RWPE2 (cell line): Measurements from ENCODE around the gene CYFIP2.
A peak's percentile ranks its signal among the peaks of the same experiment; 100 is the strongest.

Source experiments
- ATAC-seq: fragments of 200-7000 bp; cut with Tn5 transposase; 3 replicates; pipeline ENCODE4 v1.9.1; 2021; ENCODE audit warnings: low read depth
- DNase-seq: peaks from one replicate; pipeline ENCODE4 v3.0.0-alpha.2; 2020; ENCODE audit warnings: low spot score
- H3K27ac ChIP-seq: fragments of 450-650 bp; 2 replicates; pipeline ENCODE4 v1.5.1; 2017; ENCODE audit warnings: mild to moderate bottlenecking; ENCODE audit not compliant: poor library complexity, severe bottlenecking
- H3K27me3 ChIP-seq: fragments of 250-450 bp; sonication (Bioruptor Pico); 2 replicates; pipeline ENCODE4 v1.5.1; 2021; ENCODE audit warnings: mild to moderate bottlenecking, moderate library complexity; ENCODE audit not compliant: insufficient read depth, poor library complexity, severe bottlenecking
- H3K36me3 ChIP-seq: fragments of 250-450 bp; sonication (Bioruptor Pico); 2 replicates; pipeline ENCODE4 v1.5.1; 2020; ENCODE audit warnings: low read depth, mild to moderate bottlenecking, moderate library complexity
- H3K4me1 ChIP-seq: fragments of 250-450 bp; sonication (Bioruptor Pico); 2 replicates; pipeline ENCODE4 v1.5.1; 2021; ENCODE audit warnings: mild to moderate bottlenecking, moderate library complexity; ENCODE audit not compliant: insufficient read depth, poor library complexity, severe bottlenecking
- H3K4me3 ChIP-seq: fragments of 250-450 bp; sonication (Bioruptor Pico); 2 replicates; pipeline ENCODE4 v1.5.1; 2021; ENCODE audit warnings: mild to moderate bottlenecking, moderate library complexity; ENCODE audit not compliant: severe bottlenecking
- H3K9me3 ChIP-seq: fragments of 250-450 bp; sonication (Bioruptor Pico); 2 replicates; pipeline ENCODE4 v1.5.1; 2021; ENCODE audit warnings: mild to moderate bottlenecking, moderate library complexity; ENCODE audit not compliant: severe bottlenecking
- TF ChIP-seq, protein P1 (sequence below): fragments of 450-650 bp; IDR thresholded peaks from one replicate; pipeline ENCODE4 v1.5.1; 2017; ENCODE audit warnings: mild to moderate bottlenecking, moderate library complexity; ENCODE audit not compliant: poor library complexity, severe bottlenecking

The CYFIP2 gene

GRCh38 chr5:157278319-157279037 is 12.6 kb downstream of the CYFIP2 start:
- TF ChIP-seq, protein P1, sequence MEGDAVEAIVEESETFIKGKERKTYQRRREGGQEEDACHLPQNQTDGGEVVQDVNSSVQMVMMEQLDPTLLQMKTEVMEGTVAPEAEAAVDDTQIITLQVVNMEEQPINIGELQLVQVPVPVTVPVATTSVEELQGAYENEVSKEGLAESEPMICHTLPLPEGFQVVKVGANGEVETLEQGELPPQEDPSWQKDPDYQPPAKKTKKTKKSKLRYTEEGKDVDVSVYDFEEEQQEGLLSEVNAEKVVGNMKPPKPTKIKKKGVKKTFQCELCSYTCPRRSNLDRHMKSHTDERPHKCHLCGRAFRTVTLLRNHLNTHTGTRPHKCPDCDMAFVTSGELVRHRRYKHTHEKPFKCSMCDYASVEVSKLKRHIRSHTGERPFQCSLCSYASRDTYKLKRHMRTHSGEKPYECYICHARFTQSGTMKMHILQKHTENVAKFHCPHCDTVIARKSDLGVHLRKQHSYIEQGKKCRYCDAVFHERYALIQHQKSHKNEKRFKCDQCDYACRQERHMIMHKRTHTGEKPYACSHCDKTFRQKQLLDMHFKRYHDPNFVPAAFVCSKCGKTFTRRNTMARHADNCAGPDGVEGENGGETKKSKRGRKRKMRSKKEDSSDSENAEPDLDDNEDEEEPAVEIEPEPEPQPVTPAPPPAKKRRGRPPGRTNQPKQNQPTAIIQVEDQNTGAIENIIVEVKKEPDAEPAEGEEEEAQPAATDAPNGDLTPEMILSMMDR = no peak
- DNase-seq (no peak), ATAC-seq (no peak)
- H3K27me3 ChIP-seq = no peaks in the 10 kb centered on the region
- no peak overlapping the region for H3K4me3 ChIP-seq
- no peaks in the 10 kb centered on the region for H3K36me3 ChIP-seq
- H3K27ac ChIP-seq = no peak overlapping the region
- no peaks in the 10 kb centered on the region for H3K4me1 ChIP-seq
- no peaks in the 10 kb centered on the region for H3K9me3 ChIP-seq

DNA sequence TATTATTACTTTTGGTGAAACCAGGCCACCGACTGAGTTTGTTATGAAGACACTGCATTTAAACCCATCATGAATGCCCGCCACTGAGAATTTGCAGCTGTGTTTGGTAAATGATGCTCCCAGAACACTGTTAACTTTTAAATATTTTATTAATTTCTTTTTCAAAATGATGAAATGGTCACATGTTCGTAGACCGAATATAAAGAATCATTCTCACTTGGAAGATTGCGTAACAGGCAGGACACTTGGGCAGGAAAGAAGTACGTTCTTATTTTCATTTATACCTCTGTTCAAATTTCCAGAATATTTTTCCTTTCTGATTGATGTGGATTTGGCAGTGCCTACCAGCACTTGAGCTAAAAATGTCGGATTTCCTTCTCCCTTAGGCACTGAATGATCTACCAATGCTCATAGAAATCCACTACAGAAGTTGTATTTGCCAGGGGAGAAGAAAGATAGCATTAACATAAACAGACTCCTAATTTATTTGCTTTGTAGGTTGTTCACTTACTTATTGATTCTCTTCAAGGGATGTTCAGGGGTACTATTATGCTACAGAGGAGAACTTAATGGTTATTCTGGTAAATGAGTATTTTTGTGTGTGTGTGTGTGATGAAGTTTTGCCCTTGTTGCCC is 13.8 kb downstream of the CYFIP2 start:
- Histone ChIP-seq H3K9me3 (no peaks in the 10 kb centered on the region), H3K4me3 (no peak overlapping the region), H3K27ac (no peak overlapping the region), H3K36me3 (no peaks in the 10 kb centered on the region), H3K27me3 (no peaks in the 10 kb centered on the region), H3K4me1 (no peaks in the 10 kb centered on the region)
- TF ChIP-seq, protein P1 = no peak
- no peak for DNase-seq
- ATAC-seq = no peak

DNA sequence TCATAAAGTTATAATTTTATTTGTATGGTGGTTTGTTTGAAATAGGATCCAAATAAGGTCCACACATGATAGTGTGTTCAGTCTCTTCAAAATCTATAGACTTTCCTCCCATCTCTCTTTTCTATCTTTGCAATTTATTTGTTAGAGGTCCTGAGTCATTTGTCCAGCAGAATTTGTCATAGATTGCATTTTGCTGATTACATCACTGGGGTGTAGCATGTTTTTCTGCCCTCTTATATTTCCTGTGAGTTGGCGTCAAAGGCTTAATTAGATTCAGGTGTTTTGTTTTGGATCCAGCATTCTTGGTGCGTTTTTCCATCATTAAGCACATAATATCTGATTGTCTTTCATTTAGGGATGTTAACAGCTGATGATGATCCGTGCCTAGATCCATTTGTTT is 15.0 kb downstream of the CYFIP2 start:
- Histone ChIP-seq H3K9me3 (no peaks in the 10 kb centered on the region), H3K4me1 (no peaks in the 10 kb centered on the region), H3K27me3 (no peaks in the 10 kb centered on the region), H3K36me3 (no peaks in the 10 kb centered on the region), H3K4me3 (no peak overlapping the region), H3K27ac (no peak overlapping the region)
- ATAC-seq = peak; percentile 49; the same call in 1 of the 3 replicates
- TF ChIP-seq, protein P1 = no peak
- DNase-seq = no peak

DNA sequence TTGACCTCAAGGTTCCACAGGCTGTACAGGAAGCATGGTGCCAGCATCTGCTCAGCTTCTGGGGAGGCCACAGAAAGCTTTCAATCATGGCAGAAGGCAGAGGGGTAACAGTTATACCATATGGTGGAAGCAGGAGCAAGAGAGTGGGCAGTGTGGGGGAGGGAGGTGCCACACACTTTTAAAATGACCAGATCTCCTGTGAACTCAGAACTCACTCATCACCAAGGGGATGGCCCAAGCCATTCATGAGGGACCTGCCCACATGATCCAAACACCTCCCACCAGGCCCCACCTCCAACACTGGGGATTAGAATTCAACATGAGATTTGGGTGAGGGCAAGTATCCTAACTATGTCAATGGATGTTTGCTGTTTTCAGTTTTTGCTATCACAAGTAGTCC is 16.2 kb downstream of the CYFIP2 start:
- TF ChIP-seq, protein P1 = no peak
- ATAC-seq (no peak), DNase-seq (no peak)
- H3K27me3 ChIP-seq = no peaks in the 10 kb centered on the region
- no peak overlapping the region for H3K27ac ChIP-seq
- no peaks in the 10 kb centered on the region for H3K4me1 ChIP-seq
- H3K9me3 ChIP-seq = no peaks in the 10 kb centered on the region
- no peak overlapping the region for H3K4me3 ChIP-seq
- H3K36me3 ChIP-seq = no peaks in the 10 kb centered on the region

DNA sequence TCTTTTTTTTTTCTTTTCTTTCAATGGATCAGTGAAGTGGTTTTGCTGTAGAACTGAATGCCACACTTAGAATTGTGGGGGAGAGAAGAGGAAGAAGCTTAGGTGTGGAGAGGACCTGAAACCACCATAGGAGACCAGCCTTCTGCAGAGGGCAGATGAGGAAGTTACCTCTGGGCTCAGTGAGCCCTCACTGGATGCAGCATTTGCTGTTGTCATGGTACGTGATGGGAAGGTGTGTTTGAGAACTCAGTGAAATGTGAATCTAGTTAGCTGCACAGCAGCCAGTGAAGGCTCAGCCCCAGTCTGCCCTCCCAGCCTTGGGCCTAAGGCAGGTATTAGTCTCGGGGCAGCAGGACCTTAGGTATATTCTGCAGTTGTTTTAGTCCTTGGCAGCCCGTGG is 17.5 kb downstream of the CYFIP2 start:
- Histone ChIP-seq H3K4me1 (no peaks in the 10 kb centered on the region), H3K4me3 (no peak overlapping the region), H3K9me3 (no peaks in the 10 kb centered on the region), H3K27ac (no peak overlapping the region), H3K36me3 (no peaks in the 10 kb centered on the region), H3K27me3 (no peaks in the 10 kb centered on the region)
- no peak for DNase-seq
- TF ChIP-seq, protein P1 = no peak
- ATAC-seq = no peak
